Putamen (tissue), 1 donor: ENCODE measurements around the gene TPSB2.

ENCODE experiments used
- DNase-seq: peaks from one replicate; pipeline ENCODE4 v3.0.0-alpha.2; 2016; ENCODE audit warnings: low spot score

Gene TPSB2

GRCh38 chr16:1218930-1219611 lies 10.9 kb downstream of the TPSB2 start:
- DNase-seq: no peak

DNA sequence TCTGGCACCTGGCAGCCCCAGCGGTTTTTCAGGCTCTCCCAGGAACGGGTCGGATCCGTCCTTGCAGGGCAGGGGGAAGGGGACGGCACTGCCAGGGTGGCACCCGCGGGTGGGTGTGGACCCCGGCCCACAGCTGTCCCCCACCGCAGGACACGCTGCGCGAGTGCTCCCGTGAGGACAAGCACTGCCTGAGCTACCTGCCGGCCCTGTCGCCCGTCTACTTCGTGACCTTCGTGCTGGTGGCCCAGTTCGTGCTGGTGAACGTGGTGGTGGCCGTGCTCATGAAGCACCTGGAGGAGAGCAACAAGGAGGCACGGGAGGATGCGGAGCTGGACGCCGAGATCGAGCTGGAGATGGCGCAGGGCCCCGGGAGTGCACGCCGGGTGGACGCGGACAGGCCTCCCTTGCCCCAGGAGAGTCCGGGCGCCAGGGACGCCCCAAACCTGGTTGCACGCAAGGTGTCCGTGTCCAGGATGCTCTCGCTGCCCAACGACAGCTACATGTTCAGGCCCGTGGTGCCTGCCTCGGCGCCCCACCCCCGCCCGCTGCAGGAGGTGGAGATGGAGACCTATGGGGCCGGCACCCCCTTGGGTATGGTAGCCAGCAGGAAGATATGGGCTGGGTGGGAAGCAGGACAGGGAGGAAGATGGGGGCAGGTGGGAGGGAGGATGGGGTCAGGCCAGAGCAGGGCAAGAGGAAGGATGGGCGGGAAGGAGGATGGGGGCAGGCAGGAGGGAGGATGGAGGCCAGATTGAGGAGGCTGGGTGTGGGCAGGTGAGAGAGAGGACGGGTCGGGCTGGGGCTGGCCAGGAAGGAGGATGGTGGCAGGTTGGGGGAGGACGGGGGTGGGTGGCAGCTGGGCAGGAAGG lies 11.7 kb downstream of the TPSB2 start:
- no peak for DNase-seq

- DNase-seq: no peak
Observed at GRCh38 chr16:1217526-1217925, 12.5 kb downstream of the TPSB2 start.

DNA sequence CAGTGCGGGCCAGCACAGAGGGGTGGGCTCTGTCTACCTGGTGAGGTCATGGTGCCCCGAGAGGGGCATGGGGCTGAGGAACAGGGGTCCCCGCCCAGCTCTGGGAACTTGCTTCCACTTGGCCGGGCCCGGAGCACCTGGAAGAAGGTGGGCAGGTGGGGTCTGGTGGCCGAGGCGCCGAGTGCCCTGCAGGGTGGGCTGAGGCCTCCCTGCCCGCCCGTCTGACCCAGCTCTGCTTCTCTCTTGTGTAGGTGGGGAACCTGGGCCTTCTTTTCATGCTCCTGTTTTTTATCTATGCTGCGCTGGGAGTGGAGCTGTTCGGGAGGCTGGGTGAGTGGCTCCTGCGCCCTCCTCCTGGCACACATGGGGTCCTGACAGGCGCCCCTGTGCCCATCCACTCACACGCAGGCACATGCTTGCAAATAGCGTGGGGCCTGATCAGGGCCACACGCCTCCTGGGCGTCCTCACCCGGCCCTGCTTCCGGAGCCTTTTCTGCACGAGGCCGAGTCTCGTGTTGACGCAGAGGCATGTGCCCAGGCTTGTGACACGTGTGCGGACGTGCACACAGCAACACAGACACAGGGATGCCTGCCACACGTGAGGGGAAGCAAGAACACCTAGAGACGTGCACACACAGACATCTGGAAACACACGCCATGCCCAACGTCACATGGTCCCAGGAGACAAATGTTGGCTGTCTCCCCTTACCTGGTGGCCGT lies 13.1 kb downstream of the TPSB2 start:
- peak; percentile 32 for DNase-seq

- DNase-seq: no peak
Observed at GRCh38 chr16:1216296-1216619, 13.7 kb downstream of the TPSB2 start.

DNA sequence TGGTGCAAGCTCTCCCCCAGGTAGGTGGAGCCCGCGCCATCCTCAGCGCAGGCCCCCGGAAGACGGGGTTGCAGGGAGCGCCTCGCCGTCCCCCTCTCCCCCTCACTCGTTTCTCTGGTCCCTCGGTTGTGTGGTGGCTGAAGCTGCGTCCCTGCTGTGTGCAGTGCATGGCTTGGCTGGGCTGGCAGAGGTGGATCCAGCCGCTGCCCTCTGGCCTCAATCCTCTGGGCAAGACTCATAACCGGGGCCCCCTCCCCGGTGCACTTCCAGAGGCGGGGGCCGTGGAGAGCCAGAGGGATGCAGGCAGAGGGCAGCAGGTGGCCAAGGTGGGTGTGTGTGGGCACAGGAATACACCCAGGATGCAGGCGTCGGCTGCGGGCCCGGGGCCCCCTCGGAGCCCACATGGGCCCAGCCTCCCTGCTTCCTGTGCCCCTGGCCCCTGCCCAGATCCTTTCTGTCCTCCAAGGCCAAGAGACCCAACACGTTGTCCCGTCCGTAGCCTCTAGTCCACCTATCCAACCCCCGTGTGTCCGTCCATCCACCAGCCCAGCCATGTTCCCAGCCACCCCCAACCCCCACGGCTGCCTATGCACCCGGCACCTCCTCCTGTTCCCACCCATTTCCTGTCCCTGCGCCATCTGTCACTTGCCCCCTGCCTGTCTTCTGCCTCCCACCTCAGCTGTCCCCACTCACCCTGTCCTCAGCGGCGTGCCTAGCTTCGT lies 14.2 kb downstream of the TPSB2 start:
- DNase-seq: no peak

- no peak for DNase-seq
Observed at GRCh38 chr16:1214719-1215118, 15.3 kb downstream of the TPSB2 start.

GRCh38 chr16:1213796-1214372 lies 16.1 kb downstream of the TPSB2 start:
- DNase-seq: no peak

DNA sequence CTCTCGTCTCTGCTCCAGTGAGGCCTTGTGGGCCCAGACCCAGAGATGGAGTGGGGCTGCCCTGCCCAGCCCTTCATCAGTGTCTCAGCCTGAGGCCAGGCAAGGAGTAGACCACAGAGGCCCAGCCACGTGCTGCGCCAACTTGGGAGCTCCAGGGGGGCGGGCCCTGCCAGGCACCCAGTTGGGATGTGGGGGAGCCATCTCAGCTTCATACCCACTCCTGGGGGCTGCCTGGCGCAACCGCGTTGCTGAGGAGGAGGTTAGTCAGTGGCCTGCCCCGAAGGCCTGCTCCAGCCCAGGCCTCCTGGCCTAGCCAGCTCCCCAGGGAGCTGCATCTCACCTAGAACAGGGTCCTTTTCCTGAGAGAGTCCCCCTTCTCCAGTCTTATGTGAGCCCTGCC lies 16.8 kb downstream of the TPSB2 start:
- DNase-seq: no peak

DNA sequence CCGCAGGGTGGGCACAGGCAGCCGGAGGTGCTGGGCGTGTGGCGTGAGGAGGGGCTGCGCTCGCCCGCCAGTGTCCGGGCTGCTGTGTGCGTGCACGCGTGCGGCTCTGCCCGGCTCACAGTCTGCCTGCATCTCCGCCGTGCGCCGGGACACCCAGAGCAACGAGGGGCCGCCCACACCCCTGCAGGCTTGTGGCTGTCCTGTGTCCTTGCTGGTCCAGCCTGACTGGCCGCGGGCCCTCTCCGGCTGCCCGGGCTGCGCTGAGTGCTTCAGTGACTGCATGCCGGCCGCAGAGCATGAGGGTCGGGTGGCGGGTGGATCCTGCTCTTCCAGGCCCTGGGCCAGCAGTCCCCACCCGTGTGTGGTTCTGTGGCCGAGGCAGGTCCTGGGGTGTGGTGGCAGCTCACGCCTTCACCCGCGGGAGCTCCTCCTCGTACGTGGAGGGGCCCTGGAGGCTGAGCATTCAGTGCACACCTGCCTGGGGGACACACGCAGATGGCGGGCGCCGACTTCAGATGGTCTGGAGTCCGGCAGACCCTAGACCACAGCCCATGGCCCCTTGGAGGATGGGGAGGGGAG lies 17.3 kb downstream of the TPSB2 start:
- no peak for DNase-seq

GRCh38 chr16:1211451-1212268 lies 18.3 kb downstream of the TPSB2 start:
- peak; percentile 66 for DNase-seq

GRCh38 chr16:1210461-1210860 lies 19.5 kb downstream of the TPSB2 start:
- DNase-seq: no peak

DNA sequence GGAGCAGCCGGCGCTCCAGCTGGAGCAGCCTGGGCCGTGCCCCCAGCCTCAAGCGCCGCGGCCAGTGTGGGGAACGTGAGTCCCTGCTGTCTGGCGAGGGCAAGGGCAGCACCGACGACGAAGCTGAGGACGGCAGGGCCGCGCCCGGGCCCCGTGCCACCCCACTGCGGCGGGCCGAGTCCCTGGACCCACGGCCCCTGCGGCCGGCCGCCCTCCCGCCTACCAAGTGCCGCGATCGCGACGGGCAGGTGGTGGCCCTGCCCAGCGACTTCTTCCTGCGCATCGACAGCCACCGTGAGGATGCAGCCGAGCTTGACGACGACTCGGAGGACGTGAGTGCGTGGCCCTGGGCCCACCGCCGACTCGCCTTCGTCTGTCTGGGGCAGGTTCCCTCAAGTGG lies 20.9 kb downstream of the TPSB2 start:
- no peak for DNase-seq

DNA sequence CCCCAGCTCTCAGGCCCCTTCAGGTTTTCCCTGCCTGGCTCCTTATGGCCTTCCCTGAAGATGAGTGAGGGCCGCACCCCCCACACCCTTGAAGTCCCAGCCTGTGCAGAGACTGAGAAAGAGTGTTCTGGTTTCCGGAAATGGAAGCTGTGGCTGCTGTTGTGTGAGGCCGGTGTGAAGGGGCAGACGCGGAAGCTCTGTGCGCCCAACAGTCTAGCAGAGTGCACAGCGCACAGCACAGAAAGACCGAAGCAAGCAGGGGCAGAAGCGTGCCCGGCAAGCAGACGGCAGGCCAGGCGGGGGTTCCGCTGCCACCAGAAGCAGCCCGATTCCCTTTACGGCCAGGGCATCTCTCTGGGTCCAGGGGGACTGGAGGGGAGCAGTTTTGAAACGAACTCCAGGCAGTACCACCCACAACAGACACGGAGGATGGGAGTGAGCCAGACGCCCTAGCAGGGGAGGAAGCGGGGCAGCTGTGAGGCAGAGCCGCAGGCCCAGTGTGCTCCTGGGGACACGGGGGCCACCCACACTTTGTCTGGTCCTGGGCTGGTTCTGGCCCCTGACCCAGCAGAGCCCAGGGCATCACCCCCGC lies 21.6 kb downstream of the TPSB2 start:
- DNase-seq: no peak

DNA sequence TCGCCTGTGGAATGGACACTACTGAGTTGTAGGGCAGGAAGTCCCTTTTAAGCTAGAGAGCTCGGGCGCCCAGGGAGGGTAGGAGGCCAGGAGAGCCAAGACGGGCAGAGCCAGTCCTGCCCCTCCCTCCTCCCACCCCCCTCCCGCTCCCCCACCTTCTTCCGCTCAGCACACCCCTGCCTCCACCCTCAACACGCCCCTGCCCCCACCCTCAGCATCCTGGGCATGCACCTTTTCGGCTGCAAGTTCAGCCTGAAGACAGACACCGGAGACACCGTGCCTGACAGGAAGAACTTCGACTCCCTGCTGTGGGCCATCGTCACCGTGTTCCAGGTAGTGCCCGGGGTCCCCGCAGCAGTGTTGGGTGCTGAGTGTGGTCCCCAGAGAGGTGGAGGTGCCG lies 23.2 kb downstream of the TPSB2 start:
- no peak for DNase-seq

GRCh38 chr16:1206326-1206725 lies 23.7 kb downstream of the TPSB2 start:
- no peak for DNase-seq

DNA sequence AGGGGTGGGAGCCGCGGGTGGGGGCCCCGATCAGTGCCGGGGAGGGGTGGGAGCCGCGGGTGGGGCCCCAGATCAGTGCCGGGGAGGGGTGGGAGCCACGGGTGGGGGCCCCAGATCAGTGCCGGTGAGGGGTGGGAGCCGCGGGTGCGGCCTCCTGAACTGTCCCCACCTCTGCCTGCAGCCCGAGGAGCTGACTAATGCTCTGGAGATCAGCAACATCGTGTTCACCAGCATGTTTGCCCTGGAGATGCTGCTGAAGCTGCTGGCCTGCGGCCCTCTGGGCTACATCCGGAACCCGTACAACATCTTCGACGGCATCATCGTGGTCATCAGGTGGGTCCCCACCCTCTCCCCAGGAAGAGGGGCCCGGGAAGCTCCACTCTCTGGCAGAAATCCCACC lies 25.1 kb downstream of the TPSB2 start:
- DNase-seq: no peak

DNA sequence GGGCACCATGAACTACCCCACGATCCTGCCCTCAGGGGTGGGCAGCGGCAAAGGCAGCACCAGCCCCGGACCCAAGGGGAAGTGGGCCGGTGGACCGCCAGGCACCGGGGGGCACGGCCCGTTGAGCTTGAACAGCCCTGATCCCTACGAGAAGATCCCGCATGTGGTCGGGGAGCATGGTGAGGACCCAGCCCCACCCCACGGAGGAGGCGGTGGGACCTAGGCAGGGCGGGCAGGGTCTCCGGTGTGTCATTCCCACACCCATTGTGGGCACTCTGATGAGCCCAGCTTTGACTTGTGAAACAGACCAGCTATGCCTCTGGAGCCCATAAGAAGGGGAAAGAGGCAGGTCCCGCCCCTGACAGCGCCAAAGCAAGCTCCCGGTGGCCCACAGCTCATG lies 27.7 kb downstream of the TPSB2 start:
- no peak for DNase-seq

DNA sequence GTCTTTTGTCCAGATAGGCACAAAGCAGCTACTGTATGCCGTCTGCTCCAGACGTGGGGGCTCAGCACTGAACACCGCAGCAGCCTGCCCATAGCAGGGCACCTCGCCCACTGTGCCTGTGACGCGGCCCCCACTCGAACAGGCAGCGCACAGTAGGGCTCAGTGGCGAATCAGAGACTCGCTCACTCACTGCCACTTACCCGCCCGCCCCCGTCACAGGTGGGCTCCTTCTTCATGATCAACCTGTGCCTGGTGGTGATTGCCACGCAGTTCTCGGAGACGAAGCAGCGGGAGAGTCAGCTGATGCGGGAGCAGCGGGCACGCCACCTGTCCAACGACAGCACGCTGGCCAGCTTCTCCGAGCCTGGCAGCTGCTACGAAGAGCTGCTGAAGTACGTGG lies 28.5 kb downstream of the TPSB2 start:
- DNase-seq: peak; percentile 36

GRCh38 chr16:1200014-1200627 lies 29.9 kb downstream of the TPSB2 start:
- DNase-seq: no peak
